Colonic mucosa (tissue), 4 donors: ENCODE measurements around the gene GOLGA8F. TPM values are rescaled to one million over a fixed set of nuclear protein-coding genes. Genes with fewer than 3 reads are reported as not detected.
"Not testable (repeated sequence)": the region's sequence is repeated elsewhere in the genome, so short reads cannot be mapped to it uniquely, and the experiment has no call there.

Experiments
- DNase-seq: peaks from one replicate; pipeline ENCODE4 v3.0.0-alpha.2; 2020
- H3K27ac ChIP-seq: fragments of 200-600 bp; one replicate; pipeline ENCODE4 v1.8.0; 2021
- H3K27me3 ChIP-seq: fragments of 200-600 bp; one replicate; pipeline ENCODE4 v1.8.0; 2021
- H3K36me3 ChIP-seq: fragments of 200-600 bp; one replicate; pipeline ENCODE4 v1.8.0; 2021
- H3K4me1 ChIP-seq: fragments of 200-600 bp; one replicate; pipeline ENCODE4 v1.8.0; 2021; ENCODE audit warnings: mild to moderate bottlenecking
- H3K4me3 ChIP-seq: fragments of 200-600 bp; one replicate; pipeline ENCODE4 v1.8.0; 2021
- H3K9ac ChIP-seq, 2 donors: one replicate each; pipeline ENCODE4 v1.7.0; 2013; ENCODE audit warnings: control low read depth in 2 of 2, low read depth in 2 of 2, low read length in 2 of 2
- H3K9me3 ChIP-seq: fragments of 200-600 bp; one replicate; pipeline ENCODE4 v1.8.0; 2021
- intact Hi-C: fragments of 100-400 bp; cut with DNase I; formaldehyde crosslinking; loops from one replicate; pipeline ENCODE4 v1.14.1; 2022
- microRNA-seq: library from miRNA; unstranded; fragments of <30 nt; microRNA quantifications from one replicate; pipeline ENCODE4, GENCODE V29; 2019
- total RNA-seq, 2 donors: library from RNA; stranded (reverse); fragmentation: NEBNext Ultra II Directional in 1 of 2; extraction: Animal tissue kit (Norgen Biotek cat#: 25700) in 1 of 2; gene quantifications; one replicate each; pipeline ENCODE4 v1.2.1, GENCODE V29; 2021
- donor health status: healthy.
- donor health status: DM: no; HTN: no; CAD: no.
- donor health status: DM: no; HTN: no; CAD: no.

The GOLGA8F gene, protein sequence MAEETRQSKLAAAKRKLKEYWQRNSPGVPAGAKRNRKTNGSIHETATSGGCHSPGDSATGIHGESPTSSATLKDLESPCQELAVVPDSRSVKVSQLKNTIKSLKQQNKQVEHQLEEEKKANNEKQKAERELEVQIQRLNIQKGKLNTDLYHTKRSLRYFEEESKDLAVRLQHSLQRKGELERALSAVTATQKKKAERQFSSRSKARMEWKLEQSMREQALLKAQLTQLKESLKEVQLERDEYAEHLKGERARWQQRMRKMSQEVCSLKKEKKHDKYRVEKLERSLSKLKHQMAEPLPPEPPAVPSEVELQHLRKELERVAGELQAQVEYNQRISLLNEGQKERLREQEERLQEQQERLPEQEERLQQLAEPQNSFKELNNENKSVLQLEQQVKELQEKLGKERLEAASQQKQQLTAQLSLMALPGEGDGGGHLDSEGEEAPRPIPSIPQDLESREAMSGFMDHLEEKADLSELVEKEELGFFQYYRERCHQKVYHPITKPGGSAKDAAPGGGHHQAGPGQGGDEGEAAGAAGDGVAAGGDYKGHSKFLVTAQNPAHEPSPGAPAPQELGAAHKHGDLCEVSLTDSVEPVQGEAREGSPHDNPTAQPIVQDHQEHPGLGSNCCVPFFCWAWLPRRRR
- not detected for total RNA-seq

DNA sequence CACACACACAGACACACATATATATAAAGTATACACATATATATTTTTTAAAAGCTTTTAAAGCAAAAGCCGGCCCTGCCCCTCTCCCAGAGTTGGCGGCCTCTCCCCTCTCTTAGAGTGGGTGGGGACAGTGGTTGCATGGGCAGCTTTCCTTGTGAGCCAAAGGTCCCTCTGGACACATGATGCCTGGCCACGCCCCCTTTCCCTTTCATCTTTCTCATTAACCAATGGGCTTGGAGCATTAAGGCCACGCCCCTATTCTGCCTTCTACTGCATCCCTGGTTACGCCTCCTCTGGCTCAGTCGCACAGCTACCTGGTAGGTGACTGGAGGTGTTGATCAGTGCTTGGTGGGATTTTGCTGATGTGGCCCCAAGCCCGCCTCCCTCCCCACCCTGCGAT, at the start of gene GOLGA8F:
Gene GOLGA8F (plus strand): TSS at position 301 of the 400 bp plus-strand sequence. CDS start 98 bp downstream, at position 399.
- not testable (repeated sequence) for H3K9me3 ChIP-seq, DNase-seq

DNA sequence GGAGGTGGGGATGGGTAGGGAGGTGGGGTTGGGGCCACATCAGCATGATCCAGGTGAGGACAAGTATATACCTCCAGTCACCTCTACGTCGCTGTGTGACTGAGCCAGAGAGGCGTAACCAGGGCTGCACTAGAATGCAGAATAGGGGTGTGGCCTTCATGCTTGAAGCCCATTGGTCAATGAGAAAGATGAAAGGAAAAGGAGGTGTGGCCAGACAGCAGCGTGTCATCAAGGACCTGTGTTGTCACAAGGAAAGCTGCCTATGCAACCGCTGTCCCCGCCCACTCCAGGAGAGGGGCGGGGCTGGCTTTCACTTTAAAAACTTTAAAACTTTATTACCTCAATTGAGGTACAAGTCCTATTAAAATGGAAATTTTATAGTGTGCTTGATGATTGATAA, 20.5 kb upstream of the GOLGA8F start, which contains the start of gene GOLGA6L24:
Gene GOLGA6L24 (minus strand): TSS at position 101 of the 400 bp plus-strand sequence. CDS start 61 bp downstream, at position 40.
- not testable (repeated sequence) for H3K4me1 ChIP-seq

More for the DNA sequence above, at the start of gene GOLGA8F:
- H3K4me1 ChIP-seq, H3K27me3 ChIP-seq, H3K36me3 ChIP-seq, H3K4me3 ChIP-seq, intact Hi-C loops, H3K27ac ChIP-seq, H3K9ac ChIP-seq: not testable (repeated sequence)

DNA sequence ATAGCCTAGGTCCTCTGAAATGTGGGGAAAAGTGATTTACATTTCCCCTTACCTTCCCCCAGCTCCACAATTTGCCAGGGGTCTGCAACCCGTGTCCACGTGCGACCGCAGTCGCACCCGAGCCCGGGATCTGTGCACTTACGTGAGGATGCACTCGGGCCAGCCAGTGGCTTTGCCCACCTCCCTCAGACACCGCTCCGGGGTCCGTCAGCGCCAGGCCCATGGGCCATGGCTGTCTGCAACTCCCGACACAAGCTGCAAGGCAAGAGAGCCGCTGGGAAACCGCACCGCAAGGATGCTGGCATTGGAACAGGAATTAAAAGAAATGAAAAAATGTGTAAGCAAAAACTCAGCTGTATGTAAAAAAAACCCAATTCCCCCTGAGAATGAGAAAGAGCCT, 13.0 kb upstream of the GOLGA8F start:
- H3K36me3 ChIP-seq, H3K9ac ChIP-seq, H3K27ac ChIP-seq, H3K9me3 ChIP-seq, intact Hi-C loops, H3K27me3 ChIP-seq, H3K4me1 ChIP-seq, H3K4me3 ChIP-seq, DNase-seq: not testable (repeated sequence)

More for the DNA sequence above, 20.5 kb upstream of the GOLGA8F start, which contains the start of gene GOLGA6L24:
- H3K9ac ChIP-seq, intact Hi-C loops, H3K4me3 ChIP-seq, H3K36me3 ChIP-seq, H3K27me3 ChIP-seq, DNase-seq, H3K27ac ChIP-seq, H3K9me3 ChIP-seq: not testable (repeated sequence)

DNA sequence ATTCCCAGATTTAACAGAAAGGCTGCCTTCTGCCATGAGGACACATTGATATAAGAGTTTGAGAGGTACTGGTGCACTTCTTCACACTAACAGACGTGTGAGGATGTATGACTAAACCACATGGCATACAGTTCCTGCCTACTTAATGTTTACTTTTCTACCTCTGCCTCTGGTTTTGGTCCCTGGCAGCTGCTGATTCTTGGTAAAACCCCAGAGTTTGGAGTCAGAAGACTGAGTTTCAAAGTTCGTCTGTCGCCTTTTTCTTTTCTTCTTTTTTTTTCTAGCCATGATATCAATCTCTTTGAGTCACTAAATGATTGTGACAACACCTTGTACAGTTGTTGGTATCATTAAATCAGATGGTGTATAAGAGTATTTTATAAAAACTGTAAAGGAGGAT, 1.6 kb downstream of the GOLGA8F start:
- H3K36me3 ChIP-seq, H3K27ac ChIP-seq, H3K27me3 ChIP-seq, intact Hi-C loops, H3K4me3 ChIP-seq, H3K9ac ChIP-seq, H3K4me1 ChIP-seq, H3K9me3 ChIP-seq, DNase-seq: not testable (repeated sequence)

DNA sequence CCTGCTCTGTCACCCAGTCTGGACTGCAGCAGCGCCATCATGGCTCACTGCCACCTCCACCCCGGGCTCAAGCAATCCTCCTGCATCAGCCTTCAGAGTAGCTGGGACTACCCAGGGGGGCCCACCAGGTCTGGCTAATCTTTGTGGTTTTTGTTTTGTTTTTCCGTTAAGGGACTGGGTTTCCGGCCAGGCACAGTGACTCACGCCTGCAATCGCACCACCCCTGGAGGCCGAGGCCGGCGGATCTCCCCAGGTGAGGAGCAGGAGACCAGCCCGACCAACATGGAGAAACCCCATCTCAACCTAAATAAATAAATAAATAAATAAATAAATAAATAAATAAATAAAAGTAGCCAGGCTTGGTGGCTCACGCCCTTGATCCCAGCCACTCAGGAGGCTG, 17.6 kb downstream of the GOLGA8F start:
- DNase-seq, H3K27ac ChIP-seq, H3K27me3 ChIP-seq, intact Hi-C loops, H3K4me1 ChIP-seq, H3K9ac ChIP-seq, H3K4me3 ChIP-seq, H3K36me3 ChIP-seq, H3K9me3 ChIP-seq: not testable (repeated sequence)

DNA sequence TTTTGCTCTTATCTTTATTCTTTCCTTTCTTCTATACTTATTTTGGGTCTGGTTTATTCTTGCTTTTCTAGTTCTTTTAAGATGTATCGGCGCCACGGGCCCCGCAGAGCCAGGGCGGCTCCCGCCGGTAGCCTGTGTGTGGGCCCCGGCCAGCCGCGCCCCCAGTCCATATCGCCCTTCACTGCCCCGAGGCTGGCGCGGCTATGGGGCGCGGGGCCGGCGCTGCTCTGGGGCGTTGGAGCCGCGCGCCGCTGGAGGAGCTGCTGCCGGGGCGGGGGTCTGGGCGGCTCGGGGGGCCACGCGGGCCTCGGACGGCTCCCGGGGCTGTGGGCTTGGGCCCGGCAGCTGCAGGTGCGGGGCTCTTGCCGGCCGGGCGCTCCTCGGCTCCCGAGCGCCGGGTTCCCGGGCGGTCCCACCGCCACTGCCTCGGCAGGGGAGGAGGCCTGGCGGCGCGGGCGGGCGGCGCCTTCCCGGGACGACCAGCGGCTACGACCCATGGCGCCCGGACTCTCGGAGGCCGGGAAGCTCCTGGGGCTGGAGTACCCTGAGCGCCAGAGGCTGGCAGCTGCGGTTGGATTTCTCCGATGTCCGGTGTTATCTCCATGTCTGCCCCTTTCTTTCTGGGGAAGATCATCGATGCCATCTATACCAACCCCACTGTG, 24.4 kb downstream of the GOLGA8F start:
- H3K9ac ChIP-seq, H3K4me1 ChIP-seq, DNase-seq, H3K4me3 ChIP-seq, H3K36me3 ChIP-seq, intact Hi-C loops, H3K27ac ChIP-seq, H3K9me3 ChIP-seq, H3K27me3 ChIP-seq: not testable (repeated sequence)

DNA sequence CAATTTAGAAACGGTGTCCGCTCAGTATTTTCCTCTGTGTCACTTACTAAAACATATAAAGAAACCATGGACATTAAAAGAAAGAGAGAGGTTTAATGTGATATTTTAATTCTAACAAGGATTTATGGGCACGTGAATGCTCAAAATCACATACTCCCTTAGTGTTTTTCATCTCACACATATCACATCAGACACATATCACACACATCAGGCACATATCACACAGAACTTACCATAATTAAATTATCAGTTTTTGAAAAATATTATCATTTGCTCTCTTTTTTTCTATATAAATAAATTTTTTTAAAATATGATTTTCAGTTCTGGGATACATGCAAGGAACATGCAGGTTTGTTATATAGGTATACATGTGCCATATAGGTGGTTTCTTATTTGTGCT, 42.0 kb downstream of the GOLGA8F start:
- intact Hi-C loops, H3K4me3 ChIP-seq, H3K36me3 ChIP-seq, H3K9ac ChIP-seq, DNase-seq, H3K27ac ChIP-seq, H3K4me1 ChIP-seq, H3K9me3 ChIP-seq, H3K27me3 ChIP-seq: not testable (repeated sequence)

DNA sequence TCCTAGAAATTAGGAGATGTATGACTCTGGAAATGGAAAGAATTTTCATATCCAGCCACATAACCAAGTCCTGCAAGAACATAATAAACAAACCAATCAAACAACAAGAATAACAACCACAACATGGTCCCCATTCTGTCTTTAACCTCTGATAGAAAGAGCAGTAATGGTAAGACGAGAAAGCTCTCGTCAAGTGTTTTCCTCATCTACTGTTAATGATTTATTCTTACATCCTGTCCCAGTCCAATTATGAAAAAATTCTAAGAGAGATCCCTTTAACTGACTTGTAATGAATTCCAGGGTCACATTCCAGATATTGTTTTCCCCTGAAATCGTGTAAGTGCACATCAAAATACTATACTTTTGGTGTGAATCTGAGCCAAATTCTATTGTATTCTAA, 57.1 kb downstream of the GOLGA8F start:
- H3K27ac ChIP-seq, H3K9me3 ChIP-seq, intact Hi-C loops, H3K9ac ChIP-seq, H3K27me3 ChIP-seq, DNase-seq, H3K4me1 ChIP-seq, H3K36me3 ChIP-seq, H3K4me3 ChIP-seq: not testable (repeated sequence)

Small RNA genes lying within 50 kb of the gene (microRNA-seq; reads per million reads assigned to microRNA genes)
- not detected for gene MIR4509-2

Other genes with a start within 250 kb of the GOLGA8F start
- 10 to 100 TPM; 50.8 to 71.2 TPM for gene HERC2, start 56.5 kb upstream of the GOLGA8F start, total RNA-seq
- not detected for gene GOLGA6L24, start 20.6 kb upstream of the GOLGA8F start, total RNA-seq
- not detected for gene GOLGA8G, start 154.3 kb downstream of the GOLGA8F start, total RNA-seq
- not detected for gene GOLGA6L25, start 174.9 kb downstream of the GOLGA8F start, total RNA-seq